C4-2B (cell line): ENCODE results near the gene BIN1.

Experiments
- ZFX ChIP-seq: fragments of 450-650 bp; IDR thresholded peaks from 2 replicates; pipeline ENCODE4 v1.6.1; 2017
- TF ChIP-seq, protein P1 (sequence below): fragments of 450-650 bp; conservative IDR thresholded peaks from 2 replicates; pipeline ENCODE4 v1.5.1; 2017; ENCODE audit warnings: mild to moderate bottlenecking

DNA sequence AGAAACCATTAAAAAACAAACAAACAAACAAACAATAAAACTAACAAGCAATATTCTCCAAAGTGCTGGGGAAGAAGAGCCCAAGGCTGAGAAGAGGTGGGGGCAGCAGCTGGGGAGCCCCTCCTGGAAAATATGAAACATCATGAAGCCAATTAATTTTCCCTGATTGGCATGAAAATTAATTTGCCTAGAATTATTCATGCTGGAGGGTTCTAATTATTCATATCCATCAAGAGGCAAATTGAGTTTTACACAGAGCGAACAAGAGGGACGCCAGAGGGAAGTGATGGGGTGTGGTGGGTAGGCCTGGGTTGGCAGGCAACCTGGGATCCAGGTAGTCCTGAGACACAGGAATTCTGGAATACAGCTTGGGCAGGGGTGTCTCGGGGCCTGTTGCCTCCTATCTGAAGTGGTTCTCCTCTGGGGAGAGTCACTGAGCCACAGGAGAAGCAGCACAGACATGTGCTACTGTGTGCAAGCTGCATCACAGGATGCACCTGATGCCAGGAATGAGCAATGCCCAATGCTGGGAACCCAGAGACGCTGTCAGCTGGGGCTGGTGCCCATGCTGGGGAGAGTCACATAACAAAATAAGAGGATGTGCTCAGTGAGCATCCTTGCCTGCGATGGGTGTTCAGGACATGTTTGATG lies 107.7 kb downstream of the BIN1 start:
- TF ChIP-seq, protein P1, sequence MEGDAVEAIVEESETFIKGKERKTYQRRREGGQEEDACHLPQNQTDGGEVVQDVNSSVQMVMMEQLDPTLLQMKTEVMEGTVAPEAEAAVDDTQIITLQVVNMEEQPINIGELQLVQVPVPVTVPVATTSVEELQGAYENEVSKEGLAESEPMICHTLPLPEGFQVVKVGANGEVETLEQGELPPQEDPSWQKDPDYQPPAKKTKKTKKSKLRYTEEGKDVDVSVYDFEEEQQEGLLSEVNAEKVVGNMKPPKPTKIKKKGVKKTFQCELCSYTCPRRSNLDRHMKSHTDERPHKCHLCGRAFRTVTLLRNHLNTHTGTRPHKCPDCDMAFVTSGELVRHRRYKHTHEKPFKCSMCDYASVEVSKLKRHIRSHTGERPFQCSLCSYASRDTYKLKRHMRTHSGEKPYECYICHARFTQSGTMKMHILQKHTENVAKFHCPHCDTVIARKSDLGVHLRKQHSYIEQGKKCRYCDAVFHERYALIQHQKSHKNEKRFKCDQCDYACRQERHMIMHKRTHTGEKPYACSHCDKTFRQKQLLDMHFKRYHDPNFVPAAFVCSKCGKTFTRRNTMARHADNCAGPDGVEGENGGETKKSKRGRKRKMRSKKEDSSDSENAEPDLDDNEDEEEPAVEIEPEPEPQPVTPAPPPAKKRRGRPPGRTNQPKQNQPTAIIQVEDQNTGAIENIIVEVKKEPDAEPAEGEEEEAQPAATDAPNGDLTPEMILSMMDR = no peak
- no peak for TF ChIP-seq ZFX
